Measurements from ENCODE around the gene SLC35F6.

The SLC35F6 gene

GRCh38 chr2:26735883-26736588 is 28.0 kb upstream of the SLC35F6 start:
- Histone ChIP-seq H3K27me3 (ENCODE audit: low read length) (no peaks in the 10 kb centered on the region), H3K9ac (ENCODE audit: low read length) (no peak overlapping the region)

DNA sequence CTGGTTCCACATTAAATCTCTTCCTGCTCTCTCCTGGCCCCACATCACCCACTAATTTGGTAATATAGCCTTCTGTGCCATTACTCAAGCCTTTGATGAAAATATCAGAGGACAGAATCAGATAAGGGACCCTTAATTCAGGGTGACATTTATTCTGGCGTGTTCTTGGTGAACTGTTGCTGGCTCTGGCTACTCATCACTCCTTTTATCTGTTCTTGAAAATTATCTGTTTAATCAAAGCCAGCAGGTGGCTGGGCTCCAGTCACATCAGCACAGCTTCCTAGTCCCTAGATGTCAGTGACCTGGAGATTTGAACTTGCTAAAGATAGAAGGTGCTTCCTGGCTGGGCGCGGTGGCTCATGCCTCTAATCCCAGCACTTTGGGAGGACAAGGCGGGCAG is 26.9 kb upstream of the SLC35F6 start:
- H3K4me3 ChIP-seq (ENCODE audit: insufficient read depth, low read length, poor library complexity, severe bottlenecking) = no peak overlapping the region
- H3K79me2 ChIP-seq (ENCODE audit: insufficient read depth, low read length) = no peaks in the 10 kb centered on the region
- TF ChIP-seq EZH2phosphoT487 (conservative IDR thresholded peaks at IDR 0.05; ENCODE audit: low read length) (no peak), CTCF (IDR thresholded peaks at IDR 0.05; ENCODE audit: insufficient read depth, low read length, poor library complexity, severe bottlenecking) (no peak)
- no peaks in the 10 kb centered on the region for H3K36me3 ChIP-seq (ENCODE audit: low read length)
- no peaks in the 10 kb centered on the region for H3F3A ChIP-seq (ENCODE audit: insufficient read depth)
- no peaks in the 10 kb centered on the region for H3K9me3 ChIP-seq (ENCODE audit: insufficient read depth, low read length)
- H2AFZ ChIP-seq (ENCODE audit: low read depth, low read length, severe bottlenecking) = no peak overlapping the region
- H3K27me3 ChIP-seq (ENCODE audit: low read length) = no peaks in the 10 kb centered on the region
- H3K4me2 ChIP-seq (ENCODE audit: low read depth, low read length, poor library complexity, severe bottlenecking) = no peak overlapping the region
- H4K20me1 ChIP-seq (ENCODE audit: low read depth, low read length) = no peaks in the 10 kb centered on the region
- H3K9me2 ChIP-seq (replicated peaks; ENCODE audit: insufficient read depth, low read length) = no peaks in the 10 kb centered on the region
- no peak overlapping the region for H3K9ac ChIP-seq (ENCODE audit: low read length)
- no peak overlapping the region for H3K27ac ChIP-seq (ENCODE audit: low read depth, low read length)

More at GRCh38 chr2:26735883-26736588, 28.0 kb upstream of the SLC35F6 start:
- no peaks in the 10 kb centered on the region for H3K9me2 ChIP-seq (replicated peaks; ENCODE audit: insufficient read depth, low read length)
- no peak overlapping the region for H3K4me2 ChIP-seq (ENCODE audit: low read depth, low read length, poor library complexity, severe bottlenecking)
- TF ChIP-seq CTCF (IDR thresholded peaks at IDR 0.05; ENCODE audit: insufficient read depth, low read length, poor library complexity, severe bottlenecking) (no peak), EZH2phosphoT487 (conservative IDR thresholded peaks at IDR 0.05; ENCODE audit: low read length) (no peak)
- no peak overlapping the region for H3K27ac ChIP-seq (ENCODE audit: low read depth, low read length)
- H3K79me2 ChIP-seq (ENCODE audit: insufficient read depth, low read length) = no peaks in the 10 kb centered on the region
- H3F3A ChIP-seq (ENCODE audit: insufficient read depth) = no peaks in the 10 kb centered on the region
- no peaks in the 10 kb centered on the region for H3K9me3 ChIP-seq (ENCODE audit: insufficient read depth, low read length)
- no peak overlapping the region for H3K4me3 ChIP-seq (ENCODE audit: insufficient read depth, low read length, poor library complexity, severe bottlenecking)
- no peaks in the 10 kb centered on the region for H3K36me3 ChIP-seq (ENCODE audit: low read length)
- no peak overlapping the region for H2AFZ ChIP-seq (ENCODE audit: low read depth, low read length, severe bottlenecking)
- no peaks in the 10 kb centered on the region for H4K20me1 ChIP-seq (ENCODE audit: low read depth, low read length)

DNA sequence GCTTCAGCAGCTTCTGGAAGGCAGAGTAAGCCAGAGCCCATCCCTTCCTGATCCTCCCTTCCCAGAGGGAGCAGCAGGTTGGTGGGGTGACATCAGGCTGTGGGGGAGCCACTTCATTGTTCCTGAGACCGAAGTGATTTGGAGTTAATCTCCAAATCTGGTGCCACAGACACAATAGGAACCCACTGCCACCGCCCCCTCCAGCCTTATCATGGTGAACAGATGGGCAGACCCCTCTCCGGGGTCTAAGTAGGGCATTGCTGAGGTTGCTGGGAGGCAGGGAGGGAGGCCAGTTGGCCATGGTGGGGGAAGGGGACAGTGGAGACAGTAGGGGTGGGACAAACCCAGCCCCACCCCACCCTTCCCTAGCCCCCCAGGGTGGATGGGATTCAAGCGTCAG is 25.6 kb upstream of the SLC35F6 start:
- TF ChIP-seq EZH2phosphoT487 (conservative IDR thresholded peaks at IDR 0.05; ENCODE audit: low read length) = no peak
- TF ChIP-seq CTCF (IDR thresholded peaks at IDR 0.05; ENCODE audit: insufficient read depth, low read length, poor library complexity, severe bottlenecking) = no peak
- Histone ChIP-seq H3K36me3 (ENCODE audit: low read length) (no peaks in the 10 kb centered on the region), H3F3A (ENCODE audit: insufficient read depth) (no peaks in the 10 kb centered on the region), H3K27me3 (ENCODE audit: low read length) (no peaks in the 10 kb centered on the region), H2AFZ (ENCODE audit: low read depth, low read length, severe bottlenecking) (no peak overlapping the region), H3K9me2 (replicated peaks; ENCODE audit: insufficient read depth, low read length) (no peaks in the 10 kb centered on the region), H4K20me1 (ENCODE audit: low read depth, low read length) (no peaks in the 10 kb centered on the region), H3K9me3 (ENCODE audit: insufficient read depth, low read length) (no peaks in the 10 kb centered on the region), H3K9ac (ENCODE audit: low read length) (no peak overlapping the region), H3K4me3 (ENCODE audit: insufficient read depth, low read length, poor library complexity, severe bottlenecking) (no peak overlapping the region), H3K4me2 (ENCODE audit: low read depth, low read length, poor library complexity, severe bottlenecking) (no peak overlapping the region), H3K79me2 (ENCODE audit: insufficient read depth, low read length) (no peaks in the 10 kb centered on the region), H3K27ac (ENCODE audit: low read depth, low read length) (no peak overlapping the region)

All from SU-DHL-6 (cell line).